ENCODE results near the gene EPOP. TPM values are rescaled to one million over a fixed set of nuclear protein-coding genes. Genes with fewer than 3 reads are reported as not detected.

EPOP gene
- total and polyA plus RNA-seq, 2 of the 8 experiments (the other 6 are each of a cell fraction or from before 2014, with no cell fraction given): 1.5 to 3.3 TPM

GRCh38 chr17:38701504-38702165, 26.9 kb upstream of the EPOP start (continued):
- TF ChIP-seq CHD7 (IDR thresholded peaks at IDR 0.05; ENCODE audit: insufficient replicate concordance, low read length): no peak
- no peak for TF ChIP-seq RNF2 (IDR thresholded peaks at IDR 0.05; ENCODE audit: borderline replicate concordance, low read depth, low read length, missing control alignments, poor library complexity, severe bottlenecking)
- TF ChIP-seq EGR1 (IDR thresholded peaks at IDR 0.05; ENCODE audit: borderline replicate concordance, low read depth, low read length): no peak
- no peak for TF ChIP-seq BRCA1 (IDR thresholded peaks at IDR 0.05; ENCODE audit: low read depth, low read length)
- TF ChIP-seq GABPA (IDR thresholded peaks at IDR 0.05; ENCODE audit: borderline replicate concordance, insufficient read depth, low read length): no peak
- TF ChIP-seq, protein P1, sequence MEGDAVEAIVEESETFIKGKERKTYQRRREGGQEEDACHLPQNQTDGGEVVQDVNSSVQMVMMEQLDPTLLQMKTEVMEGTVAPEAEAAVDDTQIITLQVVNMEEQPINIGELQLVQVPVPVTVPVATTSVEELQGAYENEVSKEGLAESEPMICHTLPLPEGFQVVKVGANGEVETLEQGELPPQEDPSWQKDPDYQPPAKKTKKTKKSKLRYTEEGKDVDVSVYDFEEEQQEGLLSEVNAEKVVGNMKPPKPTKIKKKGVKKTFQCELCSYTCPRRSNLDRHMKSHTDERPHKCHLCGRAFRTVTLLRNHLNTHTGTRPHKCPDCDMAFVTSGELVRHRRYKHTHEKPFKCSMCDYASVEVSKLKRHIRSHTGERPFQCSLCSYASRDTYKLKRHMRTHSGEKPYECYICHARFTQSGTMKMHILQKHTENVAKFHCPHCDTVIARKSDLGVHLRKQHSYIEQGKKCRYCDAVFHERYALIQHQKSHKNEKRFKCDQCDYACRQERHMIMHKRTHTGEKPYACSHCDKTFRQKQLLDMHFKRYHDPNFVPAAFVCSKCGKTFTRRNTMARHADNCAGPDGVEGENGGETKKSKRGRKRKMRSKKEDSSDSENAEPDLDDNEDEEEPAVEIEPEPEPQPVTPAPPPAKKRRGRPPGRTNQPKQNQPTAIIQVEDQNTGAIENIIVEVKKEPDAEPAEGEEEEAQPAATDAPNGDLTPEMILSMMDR (IDR thresholded peaks at IDR 0.05; ENCODE audit: control extremely low read depth in 1 of 3, insufficient read depth in 1 of 3, low read depth in 1 of 3, low read length in 3 of 3): no peak
- no peak for TF ChIP-seq TAF1 (IDR thresholded peaks at IDR 0.05; ENCODE audit: low read depth, low read length)
- TF ChIP-seq TBP (IDR thresholded peaks at IDR 0.05; ENCODE audit: low read depth, low read length): no peak
